Measurements from ENCODE around the gene DOK4.

The DOK4 gene

GRCh38 chr16:57478396-57479204 lies 7.7 kb downstream of the DOK4 start:
- in situ Hi-C loops (cut with MboI; ENCODE audit: low sequenced_read_pairs), result no loop called here

- in situ Hi-C loops (cut with MboI; ENCODE audit: low sequenced_read_pairs), result no loop called here
Measured at GRCh38 chr16:57477531-57478202, 8.6 kb downstream of the DOK4 start.

GRCh38 chr16:57476546-57477410 lies 9.5 kb downstream of the DOK4 start:
- in situ Hi-C loops (cut with MboI; ENCODE audit: low sequenced_read_pairs), result no loop called here

- in situ Hi-C loops (cut with MboI; ENCODE audit: low sequenced_read_pairs), result no loop called here
Measured at GRCh38 chr16:57475711-57476339, 10.5 kb downstream of the DOK4 start.

- in situ Hi-C loops (cut with MboI; ENCODE audit: low sequenced_read_pairs), result no loop called here
Measured at GRCh38 chr16:57474671-57475661, 11.3 kb downstream of the DOK4 start.

GRCh38 chr16:57473906-57474305 lies 12.4 kb downstream of the DOK4 start:
- in situ Hi-C loops (cut with MboI; ENCODE audit: low sequenced_read_pairs), result no loop called here

- in situ Hi-C loops (cut with MboI; ENCODE audit: low sequenced_read_pairs), result no loop called here
Measured at GRCh38 chr16:57473176-57473840, 13.0 kb downstream of the DOK4 start.

- in situ Hi-C loops (cut with MboI; ENCODE audit: low sequenced_read_pairs), result no loop called here
Measured at GRCh38 chr16:57472665-57473060, 13.6 kb downstream of the DOK4 start.

- in situ Hi-C loops (cut with MboI; ENCODE audit: low sequenced_read_pairs), result no loop called here
Measured at GRCh38 chr16:57471852-57472664, 14.2 kb downstream of the DOK4 start.

- in situ Hi-C loops (cut with MboI; ENCODE audit: low sequenced_read_pairs), result no loop called here
Measured at GRCh38 chr16:57471209-57471608, 15.1 kb downstream of the DOK4 start.

GRCh38 chr16:57470711-57471110 lies 15.6 kb downstream of the DOK4 start:
- in situ Hi-C loops (cut with MboI; ENCODE audit: low sequenced_read_pairs), result no loop called here

- in situ Hi-C loops (cut with MboI; ENCODE audit: low sequenced_read_pairs), result no loop called here
Measured at GRCh38 chr16:57469917-57470470, 16.3 kb downstream of the DOK4 start.

- in situ Hi-C loops (cut with MboI; ENCODE audit: low sequenced_read_pairs), result no loop called here
Measured at GRCh38 chr16:57469046-57469445, 17.2 kb downstream of the DOK4 start.

GRCh38 chr16:57468346-57468745 lies 17.9 kb downstream of the DOK4 start:
- in situ Hi-C loops (cut with MboI; ENCODE audit: low sequenced_read_pairs), result no loop called here

- in situ Hi-C loops (cut with MboI; ENCODE audit: low sequenced_read_pairs), result no loop called here
Measured at GRCh38 chr16:57464523-57464922, 21.8 kb downstream of the DOK4 start.

- in situ Hi-C loops (cut with MboI; ENCODE audit: low sequenced_read_pairs), result no loop called here
Measured at GRCh38 chr16:57462978-57463362, 23.3 kb downstream of the DOK4 start.

GRCh38 chr16:57462209-57462977 lies 23.9 kb downstream of the DOK4 start, which contains the start of gene POLR2C:
TSS of gene POLR2C (plus strand) at chr16:57462679. CDS start at chr16:57462725, 46 bp downstream.
- in situ Hi-C loops (cut with MboI; ENCODE audit: low sequenced_read_pairs), result no loop called here
